RWPE2 (cell line): ENCODE results near the gene TOMM70.

Experiments used
- ATAC-seq: fragments of 200-7000 bp; cut with Tn5 transposase; 3 replicates; pipeline ENCODE4 v1.9.1; 2021; ENCODE audit warnings: low read depth
- DNase-seq: peaks from one replicate; pipeline ENCODE4 v3.0.0-alpha.2; 2020; ENCODE audit warnings: low spot score
- H3K27ac ChIP-seq: fragments of 450-650 bp; 2 replicates; pipeline ENCODE4 v1.5.1; 2017; ENCODE audit warnings: mild to moderate bottlenecking; ENCODE audit not compliant: poor library complexity, severe bottlenecking
- H3K27me3 ChIP-seq: fragments of 250-450 bp; sonication (Bioruptor Pico); 2 replicates; pipeline ENCODE4 v1.5.1; 2021; ENCODE audit warnings: mild to moderate bottlenecking, moderate library complexity; ENCODE audit not compliant: insufficient read depth, poor library complexity, severe bottlenecking
- H3K36me3 ChIP-seq: fragments of 250-450 bp; sonication (Bioruptor Pico); 2 replicates; pipeline ENCODE4 v1.5.1; 2020; ENCODE audit warnings: low read depth, mild to moderate bottlenecking, moderate library complexity
- H3K4me1 ChIP-seq: fragments of 250-450 bp; sonication (Bioruptor Pico); 2 replicates; pipeline ENCODE4 v1.5.1; 2021; ENCODE audit warnings: mild to moderate bottlenecking, moderate library complexity; ENCODE audit not compliant: insufficient read depth, poor library complexity, severe bottlenecking
- H3K4me3 ChIP-seq: fragments of 250-450 bp; sonication (Bioruptor Pico); 2 replicates; pipeline ENCODE4 v1.5.1; 2021; ENCODE audit warnings: mild to moderate bottlenecking, moderate library complexity; ENCODE audit not compliant: severe bottlenecking
- H3K9me3 ChIP-seq: fragments of 250-450 bp; sonication (Bioruptor Pico); 2 replicates; pipeline ENCODE4 v1.5.1; 2021; ENCODE audit warnings: mild to moderate bottlenecking, moderate library complexity; ENCODE audit not compliant: severe bottlenecking
- CTCF ChIP-seq: fragments of 450-650 bp; IDR thresholded peaks from one replicate; pipeline ENCODE4 v1.5.1; 2017; ENCODE audit warnings: mild to moderate bottlenecking, moderate library complexity; ENCODE audit not compliant: poor library complexity, severe bottlenecking

TOMM70 gene

GRCh38 chr3:100370756-100371155 lies 30.1 kb downstream of the TOMM70 start:
- Histone ChIP-seq H3K27ac (no peak overlapping the region), H3K4me3 (no peak overlapping the region), H3K27me3 (no peaks in the 10 kb centered on the region), H3K9me3 (no peaks in the 10 kb centered on the region), H3K36me3 (peaks cover 96% of the 10 kb centered on the region), H3K4me1 (no peaks in the 10 kb centered on the region)
- DNase-seq: no peak
- TF ChIP-seq CTCF: no peak
- no peak for ATAC-seq

- Histone ChIP-seq H3K4me3 (no peak overlapping the region), H3K9me3 (no peaks in the 10 kb centered on the region), H3K36me3 (peaks cover 98% of the 10 kb centered on the region), H3K4me1 (no peaks in the 10 kb centered on the region), H3K27me3 (no peaks in the 10 kb centered on the region), H3K27ac (no peak overlapping the region)
- ATAC-seq (no peak), DNase-seq (no peak)
- TF ChIP-seq CTCF: no peak
Observed at GRCh38 chr3:100368441-100368840, 32.4 kb downstream of the TOMM70 start.

GRCh38 chr3:100366424-100366823 lies 34.5 kb downstream of the TOMM70 start:
- Histone ChIP-seq H3K27me3 (no peaks in the 10 kb centered on the region), H3K4me1 (no peaks in the 10 kb centered on the region), H3K27ac (no peak overlapping the region), H3K4me3 (no peak overlapping the region), H3K9me3 (no peaks in the 10 kb centered on the region), H3K36me3 (peaks cover 95% of the 10 kb centered on the region)
- no peak for DNase-seq
- no peak for ATAC-seq
- no peak for TF ChIP-seq CTCF

- TF ChIP-seq CTCF: no peak
Observed at GRCh38 chr3:100364421-100364820, 36.5 kb downstream of the TOMM70 start.

GRCh38 chr3:100361897-100362296 lies 39.0 kb downstream of the TOMM70 start:
- DNase-seq (no peak), ATAC-seq (no peak)
- Histone ChIP-seq H3K27me3 (no peaks in the 10 kb centered on the region), H3K4me3 (no peak overlapping the region), H3K27ac (no peak overlapping the region), H3K9me3 (no peaks in the 10 kb centered on the region), H3K4me1 (no peaks in the 10 kb centered on the region), H3K36me3 (peaks cover 58% of the 10 kb centered on the region)
- no peak for TF ChIP-seq CTCF

More at GRCh38 chr3:100364421-100364820, 36.5 kb downstream of the TOMM70 start:
- no peak for DNase-seq
- H3K36me3 ChIP-seq: peaks cover 78% of the 10 kb centered on the region
- H3K4me1 ChIP-seq: no peaks in the 10 kb centered on the region
- no peaks in the 10 kb centered on the region for H3K9me3 ChIP-seq
- no peak overlapping the region for H3K4me3 ChIP-seq
- no peak for ATAC-seq
- no peak overlapping the region for H3K27ac ChIP-seq
- H3K27me3 ChIP-seq: no peaks in the 10 kb centered on the region
